Right renal cortex interstitium (tissue), 3 donors: Measurements from ENCODE around the gene L2HGDH. TPM values are rescaled to one million over a fixed set of nuclear protein-coding genes. Genes with fewer than 3 reads are reported as not detected.
"Not testable (repeated sequence)": the region's sequence is repeated elsewhere in the genome, so short reads cannot be mapped to it uniquely, and the experiment has no call there.

Experiments
- DNase-seq, 3 donors: peaks; one replicate each; pipeline ENCODE4 v3.0.0-alpha.2; 2013; ENCODE audit warnings: low read depth in 3 of 3, low spot score in 2 of 3
- polyA plus RNA-seq, 3 donors: library from polyadenylated mRNA; unstranded; fragments of 120-200 nt; gene quantifications; one replicate each; pipeline ENCODE4 v1.2.1, GENCODE V29; 2013; ENCODE audit not compliant: insufficient read length in 3 of 3

The L2HGDH gene
- polyA plus RNA-seq = 10 to 100 TPM in 2 of 3 donors, 1 to 10 TPM in 1; 9.8 to 12.1 (median 11.5) TPM

- DNase-seq = peak; percentile 83 to 94 (median 89)
These were observed at the start of gene L2HGDH, which contains the start of gene DMAC2L for GRCh38 chr14:50311972-50312733. Gene L2HGDH, minus strand, starts transcription at chr14:50312229. Its CDS starts 79 bp downstream, at chr14:50312150. Gene DMAC2L, plus strand, starts transcription at chr14:50312324. Its CDS starts 9,164 bp downstream, at chr14:50321488.

DNA sequence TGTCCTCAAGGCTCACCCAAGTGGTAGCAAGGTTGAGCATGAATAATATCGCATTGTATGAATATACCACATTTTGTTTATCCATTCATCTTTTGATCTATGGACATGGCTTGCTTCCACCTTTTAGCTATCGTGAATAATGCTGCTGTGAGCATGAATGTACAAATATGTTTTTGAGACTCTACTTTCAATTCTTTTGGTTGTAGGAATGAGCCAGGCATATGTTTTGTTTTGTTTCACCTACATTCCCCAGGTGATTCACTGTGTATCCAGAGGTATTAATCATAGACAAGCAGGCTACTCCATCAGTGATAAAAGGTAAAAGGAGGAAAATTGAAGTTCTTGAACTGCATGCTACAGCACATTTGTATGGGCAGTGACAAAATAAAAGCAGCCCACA is 48.8 kb upstream of the L2HGDH start:
- DNase-seq = no peak

DNA sequence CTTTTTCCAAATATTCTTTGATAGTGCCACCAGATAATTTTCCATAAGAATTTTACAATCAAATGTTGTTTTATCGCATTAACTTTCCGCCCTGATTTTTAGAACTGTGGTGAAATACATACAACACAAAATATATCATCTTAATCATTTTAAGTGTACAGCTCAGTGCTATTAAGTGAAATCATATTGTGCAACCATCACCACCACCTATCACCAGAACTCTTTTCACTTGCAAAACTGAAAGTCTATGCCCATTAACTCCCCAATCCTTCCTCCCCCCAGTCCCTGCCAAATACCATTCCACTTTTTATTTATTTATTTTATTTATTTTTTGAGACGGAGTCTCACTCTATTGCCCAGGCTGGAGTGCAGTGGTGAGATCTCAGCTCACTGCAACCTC is 48.1 kb upstream of the L2HGDH start:
- no peak for DNase-seq

GRCh38 chr14:50359631-50360030 is 47.6 kb upstream of the L2HGDH start:
- no peak for DNase-seq

DNA sequence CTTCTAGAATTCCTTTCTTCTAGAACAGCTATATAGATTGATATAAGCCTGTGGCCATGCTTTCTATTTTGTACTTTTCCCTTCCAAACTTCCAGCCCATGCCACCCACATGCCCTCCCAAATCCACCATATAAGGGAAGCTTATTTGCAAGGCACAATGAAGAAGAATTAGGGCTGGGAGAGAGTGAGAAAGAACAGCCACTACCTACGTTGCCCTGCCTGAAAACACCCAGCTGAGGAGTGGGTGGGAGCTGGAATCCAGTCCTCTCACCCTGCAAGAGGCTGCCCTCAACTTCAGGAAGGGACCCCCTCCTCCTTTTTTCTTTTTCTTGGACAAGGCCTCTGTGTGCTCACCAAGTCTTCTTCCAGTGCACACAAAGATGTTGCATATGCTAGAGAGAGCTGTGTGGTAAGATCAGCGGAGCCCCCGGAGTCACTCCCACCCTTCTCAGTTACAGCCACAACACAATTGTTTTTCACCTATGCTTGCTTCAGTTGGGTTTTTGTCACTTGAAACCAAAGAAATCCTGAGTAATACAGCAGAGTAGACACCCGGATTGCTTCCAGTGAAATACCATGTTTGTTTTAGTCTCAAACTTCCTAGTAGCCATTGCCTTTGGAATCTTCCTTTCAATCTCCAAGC is 45.8 kb upstream of the L2HGDH start:
- DNase-seq = peak in 1 of 3 donors; percentile 55

DNA sequence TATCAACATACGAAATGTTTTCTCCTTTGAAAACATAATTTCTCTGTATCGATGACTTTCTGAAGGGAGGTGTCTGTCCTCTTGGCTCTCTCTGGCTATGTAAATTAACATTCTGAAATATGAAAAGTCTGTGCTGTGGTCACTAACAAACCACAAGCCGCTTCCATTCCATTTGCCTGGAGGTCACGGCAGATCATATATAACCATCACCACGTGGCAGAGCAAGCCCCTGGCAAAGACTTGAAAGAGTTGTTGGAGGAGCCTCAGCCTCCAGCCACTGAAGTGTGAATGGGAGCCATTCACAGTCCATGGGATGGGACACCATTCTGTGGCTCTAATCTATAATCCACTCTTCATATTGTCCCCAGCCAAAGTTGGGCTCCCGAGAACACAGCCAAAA is 45.1 kb upstream of the L2HGDH start:
- no peak for DNase-seq

GRCh38 chr14:50356283-50356682 is 44.3 kb upstream of the L2HGDH start:
- not testable (repeated sequence) for DNase-seq

- DNase-seq = no peak
These were observed 43.7 kb upstream of the L2HGDH start for GRCh38 chr14:50355692-50356091.

DNA sequence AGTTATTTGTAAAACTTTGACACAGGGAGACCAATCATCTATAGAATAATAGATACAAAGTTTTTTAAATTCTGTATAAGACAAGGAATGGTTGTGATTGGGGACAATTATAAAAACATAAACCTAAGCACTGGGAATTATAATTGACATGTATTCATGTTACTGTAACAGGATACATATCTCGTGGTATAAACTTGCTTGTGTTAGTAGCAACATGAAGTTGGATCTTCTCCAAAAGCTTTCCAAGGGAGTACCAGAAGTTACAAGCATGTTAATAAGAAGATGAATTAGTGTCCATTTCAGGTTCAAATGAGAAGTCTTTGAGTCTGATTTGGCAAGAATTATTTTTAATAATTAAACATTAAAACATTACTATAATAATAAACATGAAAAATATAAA is 42.5 kb upstream of the L2HGDH start:
- DNase-seq = no peak

GRCh38 chr14:50353126-50353525 is 41.1 kb upstream of the L2HGDH start:
- no peak for DNase-seq

DNA sequence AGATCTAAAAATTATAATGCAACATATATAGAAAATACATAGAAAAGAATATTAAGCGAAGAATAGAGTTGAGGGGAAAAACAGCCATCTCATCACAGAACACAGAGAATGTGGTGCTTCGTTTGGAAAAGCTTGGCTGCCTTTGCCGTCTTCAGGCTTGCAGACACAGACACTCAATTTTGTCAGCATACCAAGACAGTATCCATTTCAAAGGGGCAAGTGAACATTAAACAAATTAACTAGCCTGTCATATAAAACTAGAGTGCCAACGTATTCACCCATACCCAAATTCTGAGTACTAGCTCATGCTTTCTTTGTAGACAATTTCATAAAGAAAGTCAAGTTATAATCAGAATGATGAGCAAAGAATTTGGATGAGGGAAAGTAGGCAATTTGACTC is 40.6 kb upstream of the L2HGDH start:
- no peak for DNase-seq

GRCh38 chr14:50350975-50351374 is 38.9 kb upstream of the L2HGDH start:
- DNase-seq = no peak

DNA sequence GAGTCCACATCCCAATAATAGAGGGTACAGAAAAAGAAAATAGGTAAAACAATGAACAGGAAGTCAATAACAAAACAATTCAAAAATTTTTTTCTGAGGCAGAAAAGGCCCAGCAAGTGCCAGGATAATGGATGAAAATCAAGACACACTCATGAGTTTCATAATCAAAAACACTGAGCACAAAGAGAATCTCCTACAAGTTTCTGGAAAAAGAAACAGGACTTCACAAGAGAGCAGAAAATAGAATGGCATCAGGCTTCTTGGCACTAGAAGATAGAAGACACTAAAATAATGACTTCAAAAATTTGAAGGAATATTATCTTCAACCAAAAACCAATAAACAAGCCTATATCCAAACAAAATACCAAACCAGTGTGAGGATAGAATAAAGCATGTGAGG is 36.9 kb upstream of the L2HGDH start:
- DNase-seq = no peak

- DNase-seq = no peak
These were observed 35.5 kb upstream of the L2HGDH start for GRCh38 chr14:50347521-50347920.

- no peak for DNase-seq
These were observed 33.9 kb upstream of the L2HGDH start for GRCh38 chr14:50345846-50346422.

DNA sequence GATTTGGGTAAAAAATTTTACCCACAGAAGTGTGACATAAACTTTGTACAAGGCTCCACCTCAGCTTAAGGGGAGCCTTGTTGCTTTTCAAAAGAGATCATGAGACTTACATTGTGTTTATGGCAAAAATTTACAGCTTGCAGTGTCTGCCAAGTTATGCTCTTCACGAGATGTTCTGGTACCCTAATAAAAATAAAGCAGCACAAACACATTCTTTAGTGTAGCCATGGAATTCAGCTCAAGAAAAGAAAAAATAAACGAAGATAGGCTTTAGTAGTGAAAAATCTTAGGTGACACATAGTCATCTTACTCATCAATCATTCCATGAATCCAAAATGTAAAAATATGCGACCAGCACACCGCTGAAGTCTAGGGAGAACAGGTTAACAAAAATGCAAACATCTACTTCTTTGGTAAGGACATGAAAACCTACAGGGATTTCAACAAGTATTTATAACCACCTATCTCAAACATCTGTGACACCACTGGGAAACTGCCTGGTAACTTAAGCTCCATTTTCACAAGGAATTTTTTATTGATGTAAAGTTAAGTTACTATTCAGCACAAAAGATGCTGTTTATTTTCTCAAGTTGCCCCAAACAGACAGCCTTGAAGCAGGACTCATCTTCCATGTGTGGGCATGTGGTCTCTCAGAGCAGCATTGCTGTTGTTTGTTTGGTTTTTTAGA is 33.0 kb upstream of the L2HGDH start:
- no peak for DNase-seq

- no peak for DNase-seq
These were observed 32.2 kb upstream of the L2HGDH start for GRCh38 chr14:50344116-50344775.

GRCh38 chr14:50343434-50343833 is 31.4 kb upstream of the L2HGDH start:
- no peak for DNase-seq

DNA sequence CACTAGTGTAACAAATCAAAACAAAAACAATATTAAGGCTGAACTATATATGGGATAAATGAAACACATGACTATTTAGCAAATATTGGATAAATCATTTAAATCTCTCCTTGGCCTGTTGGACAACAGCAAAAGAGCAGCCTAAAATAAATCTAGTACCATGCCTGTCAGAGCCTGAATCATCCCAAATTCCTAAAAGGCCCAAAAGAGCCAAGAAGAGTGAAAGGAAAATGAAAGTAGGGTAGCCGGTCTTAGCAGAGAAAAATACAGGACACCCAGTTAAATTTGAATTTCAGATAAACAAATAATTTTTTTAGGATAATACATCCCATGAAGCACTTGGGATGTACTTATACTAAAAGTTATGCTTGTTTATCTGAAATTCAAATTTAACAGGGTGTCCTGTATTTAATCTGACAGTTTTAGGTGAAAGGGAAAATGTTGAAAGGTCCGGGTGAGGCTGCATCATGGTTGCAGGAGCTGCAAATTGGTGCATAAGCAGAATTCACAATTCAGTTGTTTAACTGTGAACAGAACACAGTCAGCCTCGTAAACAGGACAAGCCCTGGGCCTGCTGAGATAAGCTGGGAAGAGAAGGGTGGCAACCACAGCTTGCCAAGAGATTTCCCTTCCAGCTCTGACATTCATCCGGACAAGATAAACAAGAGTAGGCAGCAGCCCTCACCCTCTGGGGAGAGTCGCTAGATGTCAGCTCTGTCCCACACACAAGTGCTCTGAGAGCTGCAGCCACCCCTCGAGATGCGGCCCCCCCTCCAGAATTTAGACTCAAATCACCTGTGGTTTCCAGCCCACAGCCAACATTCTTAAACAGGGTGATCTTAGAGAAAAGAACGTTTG is 30.4 kb upstream of the L2HGDH start:
- DNase-seq = no peak

DNA sequence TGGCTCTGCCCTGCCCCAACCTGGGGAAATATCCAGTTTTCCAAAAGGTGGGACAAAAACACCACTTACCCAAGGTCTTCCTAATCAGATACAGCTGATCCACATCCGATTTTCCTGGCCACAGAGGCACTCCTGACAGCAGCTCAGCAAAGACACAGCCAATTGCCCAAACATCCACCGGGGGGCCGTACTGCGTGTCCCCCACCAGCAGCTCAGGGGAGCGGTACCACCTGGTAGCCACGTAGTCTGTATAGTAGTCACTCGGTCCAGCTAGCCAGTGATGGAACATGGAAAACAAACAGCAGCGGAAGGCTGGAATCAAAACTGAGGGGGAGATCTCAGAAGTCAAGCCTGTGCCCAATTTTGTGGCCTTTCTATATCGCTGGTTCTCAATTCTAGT is 28.9 kb upstream of the L2HGDH start:
- DNase-seq = no peak
